Right hindlimb (tissue), 1 donor: ENCODE data around the gene ZNF784.
A peak's percentile ranks its signal among the peaks of the same experiment; 100 is the strongest.
"Not testable (repeated sequence)": the region's sequence is repeated elsewhere in the genome, so short reads cannot be mapped to it uniquely, and the experiment has no call there.

Experiments
- DNase-seq: peaks from one replicate; pipeline ENCODE4 v3.0.0-alpha.2; 2018

Gene ZNF784

GRCh38 chr19:55580628-55581144, 43.7 kb downstream of the ZNF784 start, which contains the start of gene ZNF579:
ZNF579 (minus strand) TSS chr19:55580848; CDS start chr19:55579639, 1,209 bp downstream.
- DNase-seq, result peak; percentile 93

GRCh38 chr19:55579766-55580621, 44.4 kb downstream of the ZNF784 start:
- DNase-seq, result peak; percentile 70

DNA sequence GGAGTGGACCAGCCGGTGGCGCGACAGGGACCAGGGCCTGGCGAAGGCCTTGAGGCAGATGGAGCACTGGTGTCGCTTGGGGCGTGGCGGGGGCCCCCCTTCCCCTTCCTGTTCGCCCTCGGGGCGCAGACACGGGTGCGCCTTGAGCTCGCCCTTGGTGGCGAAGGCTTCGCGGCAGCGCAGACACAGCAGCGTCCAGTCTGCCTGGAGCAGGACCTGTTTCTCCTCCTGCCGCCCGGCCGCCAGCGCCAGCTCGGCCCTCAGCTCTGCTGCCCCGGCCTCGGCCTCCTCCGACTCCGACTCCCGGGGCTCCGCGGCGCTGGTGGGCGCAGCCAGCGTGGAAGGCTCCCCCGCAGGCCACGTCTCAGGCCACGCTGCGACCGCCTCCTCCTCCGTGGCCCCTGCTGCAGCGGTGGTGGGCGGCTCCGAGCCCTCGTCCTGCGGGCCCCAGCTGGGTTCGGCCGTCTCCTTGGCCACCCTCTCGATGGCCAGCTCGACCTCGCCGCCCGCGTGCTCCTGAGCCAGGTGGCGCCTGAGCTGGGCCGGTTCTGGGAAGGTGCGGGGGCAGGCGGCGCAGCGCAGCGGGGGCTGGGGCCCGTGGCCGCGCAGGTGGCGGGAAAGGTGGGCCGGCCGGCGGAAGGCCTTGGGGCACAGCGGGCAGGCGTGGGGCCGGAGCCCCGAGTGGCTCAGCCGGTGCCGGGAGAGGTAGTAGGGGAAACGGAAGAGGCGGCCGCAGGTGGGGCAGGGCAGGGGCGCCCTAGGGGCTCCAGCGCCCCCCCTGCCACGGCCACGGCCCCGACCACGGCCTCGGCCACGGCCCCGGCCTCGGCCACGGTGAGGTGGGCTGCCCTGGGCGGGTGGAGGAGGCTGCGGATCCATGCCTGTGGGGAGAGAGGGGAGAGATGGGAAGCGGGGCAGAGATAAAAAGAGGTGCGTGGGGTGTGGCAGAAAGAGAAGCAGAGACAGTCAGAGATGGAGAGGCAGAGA, 45.3 kb downstream of the ZNF784 start:
- DNase-seq, result no peak

DNA sequence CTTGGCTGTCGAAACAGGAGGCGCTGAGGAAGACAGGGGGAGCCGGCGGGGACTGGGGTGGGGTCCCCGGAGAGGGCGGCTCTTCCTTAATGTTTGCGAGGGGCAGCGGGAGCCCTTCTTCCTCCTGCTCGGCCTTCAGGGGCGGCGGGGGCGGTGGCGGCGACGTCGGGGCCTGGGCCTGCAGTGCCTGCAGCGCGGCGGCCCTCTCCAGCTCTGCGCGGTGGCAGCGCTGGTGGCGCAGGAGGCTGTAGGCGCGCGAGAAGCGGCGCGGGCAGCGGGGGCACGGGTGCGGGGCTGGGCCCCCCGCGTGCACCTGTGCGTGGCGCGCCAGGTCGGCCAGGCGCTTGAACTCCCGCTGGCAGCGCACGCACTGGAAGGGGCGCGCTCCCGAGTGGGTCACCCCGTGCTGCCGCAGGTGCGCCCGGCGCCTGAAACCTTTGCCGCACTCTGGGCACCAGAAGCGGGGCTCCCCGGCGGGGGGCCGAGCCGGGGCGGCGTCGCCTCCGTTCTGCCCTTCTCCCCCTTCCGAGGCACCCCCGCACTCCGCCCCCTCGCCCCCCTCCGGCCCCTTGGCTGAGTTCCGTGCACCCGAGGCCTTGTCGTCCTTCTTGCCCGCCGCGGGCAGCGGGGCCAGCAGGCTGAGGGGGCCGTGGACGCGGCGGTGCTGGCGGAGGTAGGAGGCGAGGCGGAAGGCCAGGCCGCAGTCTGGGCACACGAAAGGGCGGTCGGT, 46.2 kb downstream of the ZNF784 start:
- DNase-seq, result no peak

DNA sequence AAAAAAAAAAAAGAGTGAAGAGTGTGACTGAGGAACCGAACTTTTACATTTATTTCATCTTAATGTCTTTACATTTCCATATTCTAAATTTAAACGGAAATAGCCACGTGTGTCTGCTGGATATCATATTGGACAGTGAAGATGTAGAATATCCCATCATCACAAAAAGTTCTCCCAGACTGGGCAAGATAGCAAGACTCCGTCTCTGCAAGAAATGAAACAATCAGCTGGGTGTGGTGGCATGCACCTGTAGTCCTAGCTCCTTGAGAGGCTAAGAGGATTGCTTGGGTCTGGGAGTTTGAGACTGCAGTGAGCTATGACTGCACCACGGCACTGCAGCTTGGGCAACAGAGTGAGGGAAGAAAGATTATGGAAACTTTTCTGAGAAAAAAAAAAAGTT, 47.6 kb downstream of the ZNF784 start:
- DNase-seq, result no peak

GRCh38 chr19:55573929-55574328, 50.4 kb downstream of the ZNF784 start:
- DNase-seq, result not testable (repeated sequence)
